ENCODE measurements around the gene RANBP1. TPM values are rescaled to one million over a fixed set of nuclear protein-coding genes. Genes with fewer than 3 reads are reported as not detected.

Gene RANBP1
- total RNA-seq, 1 donor = 200 TPM

- H3K4me3 ChIP-seq (ENCODE audit: low read depth, low read length) = no peak overlapping the region
- no peak for TF ChIP-seq CTCF (IDR thresholded peaks at IDR 0.05; ENCODE audit: insufficient read depth, low read depth, low read length)
- no peak for DNase-seq (ENCODE audit: low read depth)
Measured at GRCh38 chr22:20089226-20089976, 26.5 kb upstream of the RANBP1 start.

DNA sequence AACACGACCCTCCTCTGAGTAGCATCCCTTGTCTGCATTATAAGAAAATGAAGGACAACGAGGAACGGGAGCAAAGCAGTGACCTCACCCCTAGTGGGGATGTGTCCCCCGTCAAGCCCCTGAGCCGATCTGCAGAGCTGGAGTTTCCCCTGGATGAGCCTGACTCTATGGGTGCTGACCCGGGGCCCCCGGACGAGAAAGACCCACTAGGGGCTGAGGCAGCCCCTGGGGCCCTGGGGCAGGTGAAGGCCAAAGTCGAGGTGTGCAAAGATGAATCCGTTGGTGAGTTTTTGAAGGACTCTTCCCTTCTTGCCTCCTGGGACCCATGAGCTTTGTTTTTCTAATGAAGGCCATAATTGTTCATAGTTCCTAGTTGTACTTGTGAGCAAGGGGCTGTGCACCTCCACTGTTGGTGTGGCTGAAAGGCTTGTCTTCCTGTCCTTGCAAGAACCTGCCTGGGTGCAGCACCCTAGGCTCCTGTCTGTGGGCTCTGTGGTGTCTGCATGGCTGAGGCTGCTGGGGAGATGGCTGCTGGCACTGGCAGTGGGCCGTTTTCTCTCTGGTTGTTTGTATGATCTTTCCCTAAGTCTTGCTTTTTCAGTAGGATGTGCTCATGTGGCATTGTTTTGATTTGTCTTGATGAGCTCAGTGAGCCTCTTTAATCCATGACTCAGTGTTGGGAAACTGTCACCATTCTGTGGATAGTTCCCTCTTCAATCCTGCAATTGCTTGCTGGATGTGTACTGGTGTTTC is 25.8 kb upstream of the RANBP1 start:
- DNase-seq (ENCODE audit: low read depth) = peak; percentile 72
- no peak for TF ChIP-seq CTCF (IDR thresholded peaks at IDR 0.05; ENCODE audit: insufficient read depth, low read depth, low read length)
- H3K4me3 ChIP-seq (ENCODE audit: low read depth, low read length) = no peak overlapping the region

DNA sequence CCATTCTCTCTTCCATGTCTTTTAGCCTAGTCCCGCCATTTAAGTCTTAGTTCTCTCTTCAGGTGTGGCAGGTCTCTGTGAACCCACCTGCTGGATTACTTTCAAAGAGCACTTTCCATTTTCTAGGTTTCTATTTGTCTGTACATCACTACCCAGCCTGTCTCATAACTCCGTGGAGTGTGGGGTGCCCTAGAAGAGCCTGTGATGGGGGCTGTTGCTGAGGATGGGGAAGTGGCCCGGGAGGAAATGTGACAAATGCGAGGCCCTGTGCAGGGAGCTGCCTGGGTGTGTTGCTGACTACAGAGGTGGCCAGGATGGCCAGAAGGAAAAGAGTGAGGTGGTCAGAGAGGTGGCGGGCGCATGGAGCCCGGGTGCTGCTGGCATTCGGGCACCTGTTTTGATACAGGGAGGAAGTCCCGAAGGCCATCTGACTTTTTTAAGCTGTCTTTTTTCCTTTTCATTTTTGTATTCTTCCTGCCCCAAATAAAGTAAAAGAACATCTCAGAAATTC is 25.1 kb upstream of the RANBP1 start:
- no peak overlapping the region for H3K4me3 ChIP-seq (ENCODE audit: low read depth, low read length)
- no peak for DNase-seq (ENCODE audit: low read depth)
- no peak for TF ChIP-seq CTCF (IDR thresholded peaks at IDR 0.05; ENCODE audit: insufficient read depth, low read depth, low read length)

DNA sequence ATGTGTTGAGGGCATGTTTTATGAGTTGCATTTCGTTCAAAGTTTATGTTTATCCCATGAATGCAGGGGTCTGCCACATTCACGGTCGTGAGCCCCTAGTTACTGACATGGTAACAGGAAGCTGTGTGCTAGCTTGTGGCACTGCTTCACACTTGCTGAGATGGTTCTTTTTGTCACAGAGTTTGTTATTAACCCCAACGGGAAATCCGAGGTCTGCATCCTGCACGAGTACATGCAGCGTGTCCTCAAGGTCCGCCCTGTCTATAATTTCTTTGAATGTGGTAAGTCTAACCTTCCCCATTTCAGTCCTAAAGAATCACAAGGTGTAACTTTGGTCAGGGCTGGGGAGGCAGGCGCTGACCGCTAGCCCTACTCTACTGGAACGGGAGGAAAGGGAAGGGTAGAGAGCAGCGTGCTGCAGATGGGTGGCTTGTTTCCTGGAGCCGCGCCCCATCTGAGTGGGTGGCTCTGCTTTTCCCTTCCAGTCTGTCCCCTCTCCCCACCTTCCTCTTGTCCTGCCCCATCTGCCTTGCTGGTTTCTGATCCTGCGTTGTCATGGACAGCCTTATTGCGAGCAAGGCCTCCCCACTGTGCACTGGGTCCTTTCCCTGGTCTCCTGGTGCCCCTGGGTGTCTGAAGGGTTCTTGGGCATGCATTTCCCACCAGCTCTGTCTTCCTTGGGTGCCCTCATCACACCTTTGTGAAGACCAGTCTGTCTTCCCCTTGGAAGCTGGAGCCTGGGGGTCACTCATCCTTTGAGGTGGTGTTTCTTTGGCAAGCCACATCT is 24.0 kb upstream of the RANBP1 start:
- no peak for TF ChIP-seq CTCF (IDR thresholded peaks at IDR 0.05; ENCODE audit: insufficient read depth, low read depth, low read length)
- H3K4me3 ChIP-seq (ENCODE audit: low read depth, low read length) = no peak overlapping the region
- no peak for DNase-seq (ENCODE audit: low read depth)

- no peak for DNase-seq (ENCODE audit: low read depth)
- no peak for TF ChIP-seq CTCF (IDR thresholded peaks at IDR 0.05; ENCODE audit: insufficient read depth, low read depth, low read length)
- H3K4me3 ChIP-seq (ENCODE audit: low read depth, low read length) = no peak overlapping the region
Measured at GRCh38 chr22:20092477-20092854, 23.4 kb upstream of the RANBP1 start.

DNA sequence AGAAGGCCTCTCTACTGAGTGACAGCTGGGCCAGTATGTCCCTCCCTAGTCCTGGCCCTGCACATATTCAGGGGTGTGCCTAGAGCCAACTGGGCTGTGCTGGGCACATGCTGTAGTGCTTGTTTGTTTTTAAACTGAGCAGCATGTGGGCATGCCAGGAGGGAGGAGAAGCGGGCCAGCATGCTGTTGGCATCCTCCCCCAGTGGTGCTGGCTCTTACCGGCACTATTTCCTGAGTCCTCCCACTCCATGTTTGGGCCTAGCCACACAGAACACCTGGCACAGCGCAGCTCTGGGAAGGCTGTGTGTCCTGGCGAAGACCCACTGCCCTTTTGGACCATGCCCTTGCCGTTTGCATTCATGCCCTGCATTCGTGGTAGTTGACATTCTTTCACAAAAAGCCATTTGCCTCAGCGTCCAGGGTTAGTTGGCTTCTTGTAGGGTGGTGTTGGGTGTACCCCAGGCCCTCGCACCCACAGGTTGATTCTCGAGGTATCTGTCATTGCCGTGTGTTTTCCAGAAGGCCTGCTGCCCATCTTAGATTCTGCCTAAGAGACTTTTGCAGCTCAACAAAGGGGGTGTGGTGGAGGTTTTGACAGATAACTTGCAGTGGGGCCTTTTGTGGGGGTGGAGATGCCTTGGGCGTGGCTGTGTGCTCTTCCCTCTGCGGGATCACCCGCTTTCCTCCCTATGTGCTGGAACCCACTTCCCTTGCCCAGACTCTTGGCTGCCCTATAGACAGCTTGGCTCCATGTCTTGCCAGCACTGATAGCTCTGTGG is 22.3 kb upstream of the RANBP1 start:
- no peak overlapping the region for H3K4me3 ChIP-seq (ENCODE audit: low read depth, low read length)
- DNase-seq (ENCODE audit: low read depth) = no peak
- no peak for TF ChIP-seq CTCF (IDR thresholded peaks at IDR 0.05; ENCODE audit: insufficient read depth, low read depth, low read length)
